Hepatocyte (in vitro differentiated cells): ENCODE data around the gene FOXF1. TPM values are rescaled to one million over a fixed set of nuclear protein-coding genes. Genes with fewer than 3 reads are reported as not detected.

Experiments
- DNase-seq: peaks from one replicate; pipeline ENCODE4 v3.0.0-alpha.2; 2016; ENCODE audit warnings: low spot score
- H2AFZ ChIP-seq: fragments of 200-600 bp; sonication (generic); 2 replicates; pipeline ENCODE4 v1.6.0; 2016; ENCODE audit warnings: antibody characterized with exemption, mild to moderate bottlenecking
- H3K27ac ChIP-seq: fragments of 200-600 bp; sonication (generic); 2 replicates; pipeline ENCODE4 v1.5.1; 2016; ENCODE audit warnings: mild to moderate bottlenecking
- H3K27me3 ChIP-seq: fragments of 200-600 bp; sonication (generic); 2 replicates; pipeline ENCODE4 v1.6.1; 2016
- H3K36me3 ChIP-seq: fragments of 200-600 bp; sonication (generic); replicated peaks from 2 replicates; pipeline ENCODE4 v1.5.1; 2016; ENCODE audit warnings: low read depth; ENCODE audit not compliant: insufficient read depth
- H3K4me1 ChIP-seq: fragments of 200-600 bp; sonication (generic); 2 replicates; pipeline ENCODE4 v1.5.1; 2016; ENCODE audit warnings: mild to moderate bottlenecking, moderate library complexity; ENCODE audit not compliant: insufficient read depth
- H3K4me2 ChIP-seq: fragments of 200-600 bp; sonication (generic); 2 replicates; pipeline ENCODE4 v1.6.0; 2016
- H3K4me3 ChIP-seq: fragments of 200-600 bp; sonication (generic); 2 replicates; pipeline ENCODE4 v1.5.1; 2016; ENCODE audit warnings: mild to moderate bottlenecking
- H3K79me2 ChIP-seq: fragments of 200-600 bp; sonication (generic); 2 replicates; pipeline ENCODE4 v1.6.0; 2017; ENCODE audit warnings: mild to moderate bottlenecking
- H3K9me2 ChIP-seq: fragments of 200-600 bp; sonication (generic); replicated peaks from 2 replicates; pipeline ENCODE4 v1.6.0; 2017; ENCODE audit warnings: mild to moderate bottlenecking; ENCODE audit not compliant: insufficient read depth
- H3K9me3 ChIP-seq: fragments of 200-600 bp; sonication (generic); 2 replicates; pipeline ENCODE4 v1.5.1; 2016; ENCODE audit warnings: low read depth, mild to moderate bottlenecking
- H4K20me1 ChIP-seq: fragments of 200-600 bp; sonication (generic); 2 replicates; pipeline ENCODE4 v1.6.0; 2016; ENCODE audit warnings: mild to moderate bottlenecking; ENCODE audit not compliant: insufficient read depth, poor library complexity, severe bottlenecking
- CTCF ChIP-seq: fragments of 200-600 bp; sonication (generic); IDR thresholded peaks from 2 replicates; pipeline ENCODE4 v1.5.1; 2016; ENCODE audit warnings: antibody characterized with exemption, mild to moderate bottlenecking; ENCODE audit not compliant: poor library complexity
- EZH2 ChIP-seq: fragments of 200-600 bp; sonication (generic); IDR thresholded peaks from 2 replicates; pipeline ENCODE4 v1.6.1; 2016; ENCODE audit warnings: antibody characterized with exemption, mild to moderate bottlenecking, borderline replicate concordance
- EZH2phosphoT487 ChIP-seq: fragments of 200-600 bp; sonication (generic); IDR thresholded peaks from one replicate; pipeline ENCODE4 v1.6.1; 2018; ENCODE audit warnings: antibody characterized with exemption, mild to moderate bottlenecking, low read depth, moderate library complexity; ENCODE audit not compliant: unreplicated experiment, severe bottlenecking
- WGBS: methylation state at CpG from one replicate; pipeline ENCODE4 v1.1.6; 2016; ENCODE audit warnings: low lambda C conversion rate; ENCODE audit errors: missing lambda C conversion rate; 5-methylcytosine and 5-hydroxymethylcytosine counted together
- polyA plus RNA-seq: library from polyadenylated mRNA; unstranded; fragments of >200 nt; fragmentation: Nextera tagmentation; extraction: Ambion mirVana; gene quantifications from 2 replicates; pipeline ENCODE4 v1.2.1, GENCODE V29; 2016
- total RNA-seq: library from RNA; depleted of rRNA; stranded (reverse); fragments of >200 nt; gene quantifications from 2 replicates; pipeline ENCODE4 v1.2.3, GENCODE V29; 2014

FOXF1 gene
- total and polyA plus RNA-seq, 2 experiments from 2014 or later, result 26.8 to 37.4 TPM

DNA sequence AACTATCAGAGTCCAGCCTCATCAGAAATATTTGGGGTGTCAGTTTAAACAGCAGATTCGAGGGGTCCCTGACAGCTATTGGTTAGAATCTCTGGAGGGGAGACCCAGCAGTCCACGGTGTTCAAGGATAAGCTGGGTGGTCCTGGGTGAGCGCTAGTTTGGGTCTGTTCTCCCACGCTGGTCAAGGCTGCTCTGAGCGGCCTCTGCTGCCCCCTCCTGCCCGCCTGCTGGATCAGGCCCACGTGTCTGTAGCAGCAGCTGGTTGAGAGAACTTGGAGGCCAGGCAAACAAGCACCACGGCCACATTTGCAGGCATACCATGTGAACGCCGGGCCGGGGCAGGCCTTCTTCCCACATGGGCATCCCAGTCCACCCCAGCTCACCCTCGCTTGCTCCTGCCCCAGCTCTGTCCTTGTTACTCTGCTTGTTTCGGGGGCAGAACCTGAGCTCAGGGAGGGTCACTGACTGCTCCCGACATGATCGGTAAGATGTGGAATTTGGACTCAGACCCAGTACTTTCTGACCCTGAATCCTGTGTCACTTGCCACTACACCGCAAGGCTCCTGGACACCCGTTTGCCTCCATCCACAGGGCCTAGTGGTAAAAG lies 7.4 kb downstream of the FOXF1 start:
- peak; percentile 82 for DNase-seq
- Histone ChIP-seq H4K20me1 (peaks cover 20% of the 10 kb centered on the region), H3K79me2 (peaks cover 47% of the 10 kb centered on the region), H2AFZ (no peak overlapping the region), H3K36me3 (no peaks in the 10 kb centered on the region), H3K27me3 (peaks cover 62% of the 10 kb centered on the region), H3K4me3 (no peak overlapping the region), H3K27ac (peak overlapping the region; percentile 99), H3K4me1 (peaks cover 21% of the 10 kb centered on the region), H3K9me3 (no peaks in the 10 kb centered on the region), H3K9me2 (no peaks in the 10 kb centered on the region), H3K4me2 (peak overlapping the region; percentile 89)
- TF ChIP-seq CTCF (peak; percentile 82), EZH2phosphoT487 (no peak)
- 26% methylated on average over 17 of the region's 17 CpGs for WGBS

DNA sequence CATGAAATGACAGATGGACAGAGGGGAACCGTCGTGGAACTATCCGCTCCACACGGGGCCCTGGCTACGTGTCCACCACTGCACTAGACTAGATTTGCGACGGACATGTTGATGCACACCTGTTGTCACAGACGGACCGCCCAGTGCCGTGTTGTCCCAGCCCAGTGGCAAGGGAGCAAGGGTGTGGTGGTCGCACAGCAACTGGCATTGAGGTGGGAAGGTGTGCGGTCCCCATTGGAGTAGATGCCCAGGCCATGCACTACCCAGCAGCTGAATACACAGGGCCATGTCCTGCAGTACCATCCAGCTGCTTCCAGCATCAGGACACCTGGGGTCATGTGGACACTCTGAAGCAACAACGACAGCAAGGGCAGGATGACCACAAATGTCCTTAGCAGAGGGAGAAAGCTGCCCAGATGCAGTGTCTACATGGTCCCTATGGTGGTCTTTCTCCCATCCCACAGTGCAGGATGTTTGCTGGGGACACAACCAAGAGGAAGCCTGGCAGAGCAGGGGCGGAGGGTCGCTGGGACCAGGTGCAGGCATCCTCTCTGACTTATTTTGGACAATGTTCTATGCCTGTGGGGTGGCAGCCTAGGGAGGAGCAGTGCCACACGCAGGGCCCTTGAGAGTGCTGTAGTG lies 8.8 kb downstream of the FOXF1 start:
- H3K9me2 ChIP-seq, result no peaks in the 10 kb centered on the region
- H3K27ac ChIP-seq, result no peak overlapping the region
- H3K4me1 ChIP-seq, result peaks cover 21% of the 10 kb centered on the region
- whole genome bisulfite sequencing, result 88% methylated on average over 16 of the region's 16 CpGs
- H2AFZ ChIP-seq, result no peak overlapping the region
- no peak overlapping the region for H3K4me3 ChIP-seq
- peaks cover 33% of the 10 kb centered on the region for H3K79me2 ChIP-seq
- H3K36me3 ChIP-seq, result no peaks in the 10 kb centered on the region
- no peak for TF ChIP-seq CTCF
- no peak for TF ChIP-seq EZH2phosphoT487
- no peak for TF ChIP-seq EZH2
- no peaks in the 10 kb centered on the region for H3K9me3 ChIP-seq
- peaks cover 17% of the 10 kb centered on the region for H4K20me1 ChIP-seq
- no peak overlapping the region for H3K4me2 ChIP-seq
- DNase-seq, result no peak
- peaks cover 52% of the 10 kb centered on the region for H3K27me3 ChIP-seq

DNA sequence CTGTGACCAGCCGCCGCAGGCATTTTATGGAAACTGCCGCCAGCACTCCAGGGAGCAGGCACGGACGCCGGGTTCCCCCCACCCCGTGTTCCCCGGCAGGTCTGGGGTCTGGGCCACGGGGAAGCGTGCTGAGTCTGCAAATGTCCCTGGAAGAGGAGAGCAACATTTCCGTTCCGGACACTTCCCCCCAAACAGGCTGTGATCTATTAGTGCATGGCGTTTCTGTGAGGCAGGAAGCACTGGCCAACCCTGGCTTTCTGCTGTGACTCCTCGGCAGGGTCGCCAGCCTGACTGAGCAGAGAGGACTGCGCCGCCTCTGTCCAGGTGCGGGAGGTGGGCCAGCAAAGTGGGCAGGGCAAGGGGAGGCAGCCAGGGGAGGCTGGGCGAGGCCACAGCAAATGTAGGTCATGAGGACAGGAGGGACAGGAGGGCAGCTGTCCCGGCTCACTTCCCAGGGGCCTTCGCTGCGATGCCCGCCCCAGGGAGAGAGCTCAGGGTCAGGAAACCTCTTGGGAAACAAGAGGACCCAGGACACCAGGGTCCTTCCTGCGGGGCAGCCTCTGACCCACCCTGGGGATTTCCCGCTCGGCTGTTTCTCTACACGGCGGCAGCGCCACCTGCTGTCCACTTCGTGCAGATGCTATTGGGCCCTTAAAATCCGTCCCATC lies 9.5 kb downstream of the FOXF1 start:
- Histone ChIP-seq H3K27ac (no peak overlapping the region), H3K4me2 (peak overlapping the region; percentile 69), H2AFZ (no peak overlapping the region), H3K79me2 (peaks cover 27% of the 10 kb centered on the region), H3K9me2 (no peaks in the 10 kb centered on the region), H3K36me3 (no peaks in the 10 kb centered on the region), H3K4me1 (peaks cover 21% of the 10 kb centered on the region), H3K9me3 (no peaks in the 10 kb centered on the region), H3K27me3 (peaks cover 45% of the 10 kb centered on the region), H3K4me3 (no peak overlapping the region), H4K20me1 (peaks cover 11% of the 10 kb centered on the region)
- WGBS, result 29% methylated on average over 31 of the region's 31 CpGs
- peak; percentile 86 for DNase-seq
- TF ChIP-seq CTCF (peak; percentile 94), EZH2phosphoT487 (no peak)
